ENCODE data around the gene OPRM1. TPM values are rescaled to one million over a fixed set of nuclear protein-coding genes. Genes with fewer than 3 reads are reported as not detected.

Gene OPRM1
- total and polyA plus RNA-seq, 4 donors = not detected

DNA sequence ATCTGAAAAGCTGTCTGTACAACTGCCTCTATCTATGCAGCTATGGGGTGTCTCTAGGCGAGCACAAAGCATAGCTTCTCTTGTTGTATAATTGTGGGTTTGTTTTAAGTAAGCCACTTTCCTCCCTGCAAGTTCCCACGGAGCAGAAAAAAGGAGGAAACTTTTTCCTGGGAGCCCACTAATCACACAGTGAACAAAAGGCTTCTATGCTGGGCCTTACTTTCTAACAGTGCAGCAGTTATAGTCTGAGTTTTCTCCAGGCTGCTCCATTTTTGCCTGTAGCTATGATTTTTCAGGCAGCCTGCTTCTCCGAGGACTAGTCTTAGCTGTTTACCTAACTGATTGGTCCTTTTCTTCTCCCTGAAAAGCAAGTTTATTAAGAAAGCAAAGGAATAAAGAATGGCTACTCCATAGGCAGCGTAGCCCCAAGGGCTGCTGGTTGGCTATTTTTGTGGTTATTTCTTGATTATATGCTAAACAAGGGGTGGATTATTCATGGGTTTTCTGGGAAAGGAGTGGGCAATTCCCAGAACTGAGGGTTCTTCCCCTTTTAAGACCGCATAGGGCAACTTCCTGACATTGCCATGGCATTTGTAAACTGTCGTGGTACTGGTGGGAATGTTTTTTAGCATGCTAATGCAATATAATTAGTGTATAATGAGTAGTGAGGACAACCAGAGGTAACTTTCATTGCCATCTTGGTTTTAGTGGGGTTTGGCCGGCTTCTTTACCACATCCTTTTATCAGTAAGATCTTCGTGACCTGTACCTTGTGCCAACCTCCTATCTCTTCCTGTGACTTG is 84.3 kb downstream of the OPRM1 start:
- H3K27me3 ChIP-seq (ENCODE audit: control insufficient read depth in 4 of 4, insufficient read depth in 4 of 4, low read length in 3 of 4) = no peaks in the 10 kb centered on the region
- no peak overlapping the region for H3K27ac ChIP-seq (ENCODE audit: low read depth in 1 of 2, low read length in 2 of 2)
- no peaks in the 10 kb centered on the region for H3K4me1 ChIP-seq (ENCODE audit: control insufficient read depth in 4 of 4, insufficient read depth in 4 of 4, low read length in 3 of 4)
- peaks cover 3 to 12% (median 6%) of the 10 kb centered on the region in 4 donors for H3K9me3 ChIP-seq (ENCODE audit: control insufficient read depth in 4 of 4, low read length in 3 of 4)
- no peak for DNase-seq (ENCODE audit: low spot score)
- TF ChIP-seq GABPA (IDR thresholded peaks at IDR 0.05 in 1 of 2, conservative IDR thresholded peaks at IDR 0.05 in 1 of 2) (no peak), TAF1 (conservative IDR thresholded peaks at IDR 0.05) (no peak), EGR1 (IDR thresholded peaks at IDR 0.05; ENCODE audit: low read depth in 2 of 2) (no peak), RXRA (IDR thresholded peaks at IDR 0.05) (no peak), HNF4A (conservative IDR thresholded peaks at IDR 0.05) (no peak), YY1 (IDR thresholded peaks at IDR 0.05) (no peak), FOXA1 (IDR thresholded peaks at IDR 0.05) (no peak), NR2F2 (IDR thresholded peaks at IDR 0.05) (no peak), SP1 (IDR thresholded peaks at IDR 0.05) (no peak), FOXA2 (IDR thresholded peaks at IDR 0.05) (no peak), HNF4G (IDR thresholded peaks at IDR 0.05) (no peak), JUND (IDR thresholded peaks at IDR 0.05) (no peak), RAD21 (IDR thresholded peaks at IDR 0.05) (no peak)
- TF ChIP-seq, protein P1, sequence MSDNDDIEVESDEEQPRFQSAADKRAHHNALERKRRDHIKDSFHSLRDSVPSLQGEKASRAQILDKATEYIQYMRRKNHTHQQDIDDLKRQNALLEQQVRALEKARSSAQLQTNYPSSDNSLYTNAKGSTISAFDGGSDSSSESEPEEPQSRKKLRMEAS (IDR thresholded peaks at IDR 0.05) = no peak
- TF ChIP-seq, protein P2, sequence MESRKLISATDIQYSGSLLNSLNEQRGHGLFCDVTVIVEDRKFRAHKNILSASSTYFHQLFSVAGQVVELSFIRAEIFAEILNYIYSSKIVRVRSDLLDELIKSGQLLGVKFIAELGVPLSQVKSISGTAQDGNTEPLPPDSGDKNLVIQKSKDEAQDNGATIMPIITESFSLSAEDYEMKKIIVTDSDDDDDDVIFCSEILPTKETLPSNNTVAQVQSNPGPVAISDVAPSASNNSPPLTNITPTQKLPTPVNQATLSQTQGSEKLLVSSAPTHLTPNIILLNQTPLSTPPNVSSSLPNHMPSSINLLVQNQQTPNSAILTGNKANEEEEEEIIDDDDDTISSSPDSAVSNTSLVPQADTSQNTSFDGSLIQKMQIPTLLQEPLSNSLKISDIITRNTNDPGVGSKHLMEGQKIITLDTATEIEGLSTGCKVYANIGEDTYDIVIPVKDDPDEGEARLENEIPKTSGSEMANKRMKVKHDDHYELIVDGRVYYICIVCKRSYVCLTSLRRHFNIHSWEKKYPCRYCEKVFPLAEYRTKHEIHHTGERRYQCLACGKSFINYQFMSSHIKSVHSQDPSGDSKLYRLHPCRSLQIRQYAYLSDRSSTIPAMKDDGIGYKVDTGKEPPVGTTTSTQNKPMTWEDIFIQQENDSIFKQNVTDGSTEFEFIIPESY (IDR thresholded peaks at IDR 0.05) = no peak
- TF ChIP-seq, protein P3, sequence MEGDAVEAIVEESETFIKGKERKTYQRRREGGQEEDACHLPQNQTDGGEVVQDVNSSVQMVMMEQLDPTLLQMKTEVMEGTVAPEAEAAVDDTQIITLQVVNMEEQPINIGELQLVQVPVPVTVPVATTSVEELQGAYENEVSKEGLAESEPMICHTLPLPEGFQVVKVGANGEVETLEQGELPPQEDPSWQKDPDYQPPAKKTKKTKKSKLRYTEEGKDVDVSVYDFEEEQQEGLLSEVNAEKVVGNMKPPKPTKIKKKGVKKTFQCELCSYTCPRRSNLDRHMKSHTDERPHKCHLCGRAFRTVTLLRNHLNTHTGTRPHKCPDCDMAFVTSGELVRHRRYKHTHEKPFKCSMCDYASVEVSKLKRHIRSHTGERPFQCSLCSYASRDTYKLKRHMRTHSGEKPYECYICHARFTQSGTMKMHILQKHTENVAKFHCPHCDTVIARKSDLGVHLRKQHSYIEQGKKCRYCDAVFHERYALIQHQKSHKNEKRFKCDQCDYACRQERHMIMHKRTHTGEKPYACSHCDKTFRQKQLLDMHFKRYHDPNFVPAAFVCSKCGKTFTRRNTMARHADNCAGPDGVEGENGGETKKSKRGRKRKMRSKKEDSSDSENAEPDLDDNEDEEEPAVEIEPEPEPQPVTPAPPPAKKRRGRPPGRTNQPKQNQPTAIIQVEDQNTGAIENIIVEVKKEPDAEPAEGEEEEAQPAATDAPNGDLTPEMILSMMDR (IDR thresholded peaks at IDR 0.05; ENCODE audit: low read depth, low read length, missing input control) = no peak
- TF ChIP-seq, protein P4, sequence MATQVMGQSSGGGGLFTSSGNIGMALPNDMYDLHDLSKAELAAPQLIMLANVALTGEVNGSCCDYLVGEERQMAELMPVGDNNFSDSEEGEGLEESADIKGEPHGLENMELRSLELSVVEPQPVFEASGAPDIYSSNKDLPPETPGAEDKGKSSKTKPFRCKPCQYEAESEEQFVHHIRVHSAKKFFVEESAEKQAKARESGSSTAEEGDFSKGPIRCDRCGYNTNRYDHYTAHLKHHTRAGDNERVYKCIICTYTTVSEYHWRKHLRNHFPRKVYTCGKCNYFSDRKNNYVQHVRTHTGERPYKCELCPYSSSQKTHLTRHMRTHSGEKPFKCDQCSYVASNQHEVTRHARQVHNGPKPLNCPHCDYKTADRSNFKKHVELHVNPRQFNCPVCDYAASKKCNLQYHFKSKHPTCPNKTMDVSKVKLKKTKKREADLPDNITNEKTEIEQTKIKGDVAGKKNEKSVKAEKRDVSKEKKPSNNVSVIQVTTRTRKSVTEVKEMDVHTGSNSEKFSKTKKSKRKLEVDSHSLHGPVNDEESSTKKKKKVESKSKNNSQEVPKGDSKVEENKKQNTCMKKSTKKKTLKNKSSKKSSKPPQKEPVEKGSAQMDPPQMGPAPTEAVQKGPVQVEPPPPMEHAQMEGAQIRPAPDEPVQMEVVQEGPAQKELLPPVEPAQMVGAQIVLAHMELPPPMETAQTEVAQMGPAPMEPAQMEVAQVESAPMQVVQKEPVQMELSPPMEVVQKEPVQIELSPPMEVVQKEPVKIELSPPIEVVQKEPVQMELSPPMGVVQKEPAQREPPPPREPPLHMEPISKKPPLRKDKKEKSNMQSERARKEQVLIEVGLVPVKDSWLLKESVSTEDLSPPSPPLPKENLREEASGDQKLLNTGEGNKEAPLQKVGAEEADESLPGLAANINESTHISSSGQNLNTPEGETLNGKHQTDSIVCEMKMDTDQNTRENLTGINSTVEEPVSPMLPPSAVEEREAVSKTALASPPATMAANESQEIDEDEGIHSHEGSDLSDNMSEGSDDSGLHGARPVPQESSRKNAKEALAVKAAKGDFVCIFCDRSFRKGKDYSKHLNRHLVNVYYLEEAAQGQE (IDR thresholded peaks at IDR 0.05) = no peak
- TF ChIP-seq, protein P5, sequence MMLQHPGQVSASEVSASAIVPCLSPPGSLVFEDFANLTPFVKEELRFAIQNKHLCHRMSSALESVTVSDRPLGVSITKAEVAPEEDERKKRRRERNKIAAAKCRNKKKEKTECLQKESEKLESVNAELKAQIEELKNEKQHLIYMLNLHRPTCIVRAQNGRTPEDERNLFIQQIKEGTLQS (IDR thresholded peaks at IDR 0.05) = no peak
- WGBS = 68% methylated on average over 8 of the region's 8 CpGs
- no peak overlapping the region for H3K4me3 ChIP-seq (ENCODE audit: low read depth in 1 of 3, low read length in 3 of 3)
- H3K36me3 ChIP-seq (ENCODE audit: control insufficient read depth in 4 of 4, insufficient read depth in 3 of 4, low read depth in 1 of 4, low read length in 3 of 4) = no peaks in the 10 kb centered on the region
- H3K9ac ChIP-seq (ENCODE audit: low read depth in 1 of 2, low read length in 2 of 2) = no peak overlapping the region

Measured in liver (tissue), 9 donors.